Measurements from ENCODE around the gene PDZD2.

- no peak for TF ChIP-seq EZH2 (IDR thresholded peaks at IDR 0.05; ENCODE audit: borderline replicate concordance, low read depth, low read length, severe bottlenecking)
- no peak for TF ChIP-seq CTCF (IDR thresholded peaks at IDR 0.05; ENCODE audit: borderline replicate concordance, extremely low read depth, low read length, poor library complexity, severe bottlenecking)
These were observed 445.1 kb downstream of the PDZD2 start for GRCh38 chr5:32083981-32084430.
